Measurements from ENCODE around the gene CLDN20.
"Not testable (repeated sequence)": the region's sequence is repeated elsewhere in the genome, so short reads cannot be mapped to it uniquely, and the experiment has no call there.

CLDN20 gene, protein sequence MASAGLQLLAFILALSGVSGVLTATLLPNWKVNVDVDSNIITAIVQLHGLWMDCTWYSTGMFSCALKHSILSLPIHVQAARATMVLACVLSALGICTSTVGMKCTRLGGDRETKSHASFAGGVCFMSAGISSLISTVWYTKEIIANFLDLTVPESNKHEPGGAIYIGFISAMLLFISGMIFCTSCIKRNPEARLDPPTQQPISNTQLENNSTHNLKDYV

DNA sequence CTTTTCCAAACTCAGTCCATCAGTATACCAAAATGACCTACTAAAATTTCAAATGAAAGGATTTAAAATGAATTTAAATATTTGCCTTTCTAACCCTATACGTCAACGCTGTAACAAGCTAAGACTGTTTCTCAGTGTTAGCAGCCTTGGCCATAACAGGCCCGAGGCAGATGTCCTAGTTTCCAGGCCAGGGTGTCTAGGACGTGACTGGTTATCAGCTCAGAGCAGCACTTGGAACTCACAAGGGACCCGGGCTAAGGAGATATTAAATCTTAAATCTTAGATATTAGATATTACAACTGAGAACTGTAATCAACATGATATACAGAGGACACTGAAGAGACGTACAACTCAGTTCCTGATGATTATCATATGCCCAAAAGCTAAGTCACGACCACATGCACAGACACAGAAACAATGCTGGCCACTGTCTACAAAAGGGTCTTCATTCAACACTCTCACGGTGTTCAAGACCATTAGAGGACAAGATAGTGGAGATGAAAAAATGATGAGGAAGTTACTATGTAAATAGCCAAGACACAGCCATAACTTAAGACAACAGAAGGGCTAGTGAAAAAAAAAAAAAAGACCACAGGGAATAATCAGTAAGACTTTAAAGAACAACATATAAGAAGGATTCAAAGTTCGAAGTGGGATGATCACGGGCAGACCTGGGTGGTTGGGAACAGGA is at the start of gene CLDN20:
CLDN20 (plus strand) TSS at position 641 of the 691 bp plus-strand sequence. CDS start 11,707 bp downstream, outside the sequence.
- DNase-seq (ENCODE audit: low spot score), result no peak

DNA sequence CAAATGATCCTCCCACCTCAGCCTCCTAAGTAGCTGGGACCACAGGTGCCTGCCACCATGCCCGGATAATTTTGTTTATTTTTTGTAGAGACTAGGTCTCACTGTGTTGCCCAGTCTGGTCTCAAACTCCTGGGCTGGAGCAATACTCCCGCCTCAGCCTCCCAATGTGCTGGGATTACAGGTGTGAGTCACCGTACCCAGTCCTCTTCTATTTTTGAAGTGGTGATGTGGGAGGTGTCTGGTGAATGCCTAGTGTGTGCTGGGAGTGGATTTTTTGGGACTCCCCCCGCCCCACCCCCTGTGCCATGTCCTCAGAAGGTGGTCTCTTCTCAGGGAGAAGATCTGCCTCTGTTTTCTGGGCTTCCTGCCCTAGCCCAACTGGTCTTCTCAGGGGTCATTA is 47.9 kb upstream of the CLDN20 start:
- DNase-seq (ENCODE audit: low spot score), result no peak

DNA sequence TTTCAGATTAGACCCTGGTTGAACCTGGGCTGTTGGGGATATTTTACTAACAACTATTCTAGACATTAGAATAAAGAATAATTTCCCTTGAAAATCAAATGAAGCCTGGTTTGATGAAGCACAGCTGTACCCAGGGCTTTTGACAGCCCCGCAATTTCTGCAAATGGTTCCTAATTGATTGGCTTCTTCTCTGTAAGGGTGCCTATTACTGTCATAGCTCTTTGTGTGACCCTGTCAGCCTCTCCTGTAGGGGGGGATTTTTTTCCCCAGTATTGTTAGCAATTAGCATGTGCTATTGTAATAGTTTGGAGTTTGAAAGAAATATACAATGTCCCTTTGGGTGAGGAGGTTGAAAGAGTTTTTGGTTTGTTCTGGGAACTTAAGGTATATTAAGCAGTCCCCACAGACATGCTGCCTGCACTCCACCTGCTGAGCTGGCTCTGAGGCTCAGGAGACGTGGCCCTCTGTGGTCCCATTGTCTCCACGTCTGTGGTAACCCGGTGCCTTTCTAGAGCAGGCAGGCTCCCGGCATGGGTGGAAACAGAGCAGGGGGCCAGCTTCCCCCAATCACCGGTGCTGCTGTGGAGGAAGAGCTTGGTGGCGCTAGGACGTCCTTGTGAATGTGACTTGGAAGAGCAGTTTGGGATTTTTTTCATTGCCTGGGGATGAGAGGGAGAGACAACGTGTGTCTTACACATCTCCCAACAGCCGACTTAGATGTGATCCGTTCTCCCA is 47.3 kb upstream of the CLDN20 start:
- DNase-seq (ENCODE audit: low spot score), result no peak

DNA sequence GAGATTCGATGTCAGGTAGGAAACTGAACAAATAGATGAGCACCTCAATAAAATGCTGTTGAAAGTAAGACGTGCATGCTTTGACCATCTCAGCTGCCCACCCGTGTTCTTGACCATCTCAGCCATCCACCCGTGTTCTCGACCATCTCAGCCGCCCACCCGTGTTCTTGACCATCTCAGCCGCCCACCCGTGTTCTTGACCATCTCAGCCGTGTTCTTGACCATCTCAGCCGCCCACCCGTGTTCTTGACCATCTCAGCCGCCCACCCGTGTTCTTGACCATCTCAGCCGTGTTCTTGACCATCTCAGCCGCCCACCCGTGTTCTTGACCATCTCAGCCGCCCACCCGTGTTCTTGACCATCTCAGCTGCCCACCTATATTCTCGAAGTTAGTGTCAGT is 45.1 kb upstream of the CLDN20 start:
- not testable (repeated sequence) for DNase-seq (ENCODE audit: low spot score)

DNA sequence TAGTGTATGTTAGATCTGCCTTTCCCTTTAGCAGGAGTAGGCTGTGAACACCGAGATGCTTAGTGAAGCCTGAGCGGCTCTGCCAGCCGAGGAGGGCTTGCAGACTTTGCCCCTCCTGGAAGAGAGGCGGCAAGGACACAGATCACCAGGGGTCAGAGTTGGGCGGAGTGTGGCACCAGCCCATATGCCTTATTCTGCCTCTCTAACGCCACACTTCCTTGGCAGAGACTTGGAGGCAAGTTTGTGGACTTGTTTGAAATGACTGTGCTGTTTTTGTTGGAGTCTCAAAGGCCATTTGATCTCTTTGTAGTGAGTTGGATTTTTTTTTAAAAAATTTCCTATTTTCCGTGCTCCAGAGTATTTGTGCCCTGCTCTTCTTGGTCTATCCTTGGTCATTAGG is 44.5 kb upstream of the CLDN20 start:
- no peak for DNase-seq (ENCODE audit: low spot score)

DNA sequence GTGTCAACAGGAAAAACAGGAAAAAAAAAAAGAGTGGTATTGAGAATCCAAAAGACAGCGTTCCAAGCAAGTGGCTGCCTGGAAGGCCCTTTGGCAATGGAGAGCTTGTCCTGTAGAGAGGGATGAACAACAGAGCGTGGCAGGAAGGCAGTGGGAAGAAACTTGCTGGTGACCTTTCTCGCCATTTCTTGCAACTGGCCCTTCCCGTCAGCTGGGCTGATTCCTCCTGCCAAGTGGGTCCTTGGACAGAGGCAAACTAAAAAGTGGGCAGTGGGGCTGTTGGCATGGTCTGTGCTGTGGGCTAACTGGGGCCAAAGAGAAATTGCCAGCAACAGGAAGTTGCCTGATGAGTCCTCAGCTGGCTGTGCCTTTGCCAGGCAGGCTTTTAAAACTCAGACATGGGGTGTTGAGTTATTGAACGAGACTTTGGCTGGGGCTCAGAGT is 43.9 kb upstream of the CLDN20 start:
- no peak for DNase-seq (ENCODE audit: low spot score)

DNA sequence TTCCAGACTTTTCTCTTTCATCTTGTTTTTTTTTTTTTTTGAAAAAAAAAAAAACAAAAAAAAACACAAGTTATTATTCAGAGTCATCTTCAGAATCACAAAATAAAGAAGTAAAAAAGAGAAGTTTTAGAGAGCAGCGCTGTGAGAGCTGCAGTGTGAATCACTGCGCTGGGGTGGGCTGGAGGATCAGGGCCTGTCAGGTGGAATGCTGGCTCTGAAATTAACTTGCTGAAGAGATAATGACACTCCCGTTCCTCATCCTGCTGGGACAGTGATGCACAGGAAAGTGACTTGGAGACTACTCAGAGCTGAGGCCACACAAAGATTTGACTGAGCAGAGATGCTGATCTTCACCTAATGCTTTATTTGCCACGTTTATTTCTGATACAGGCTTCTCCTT is 42.7 kb upstream of the CLDN20 start:
- DNase-seq (ENCODE audit: low spot score), result no peak

DNA sequence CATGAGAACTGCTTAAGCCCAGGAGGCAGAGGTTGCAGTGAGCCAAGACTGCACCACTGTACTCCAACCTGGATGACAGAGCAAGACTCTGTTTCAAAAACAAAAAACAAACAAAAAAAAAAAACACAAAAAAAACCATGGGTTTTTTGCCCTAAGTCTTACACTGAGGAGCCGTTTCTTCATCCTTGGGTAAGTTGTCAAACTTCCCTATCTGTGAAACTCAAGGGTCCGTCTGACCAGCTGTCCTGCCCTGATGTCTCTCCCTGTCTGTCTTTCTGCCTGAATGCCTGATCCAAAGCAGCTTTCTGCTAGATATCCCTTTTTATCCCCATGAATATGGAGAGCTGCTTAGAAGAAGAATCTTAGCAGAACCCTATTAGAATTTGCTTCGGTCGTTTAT is 41.3 kb upstream of the CLDN20 start:
- DNase-seq (ENCODE audit: low spot score), result no peak

DNA sequence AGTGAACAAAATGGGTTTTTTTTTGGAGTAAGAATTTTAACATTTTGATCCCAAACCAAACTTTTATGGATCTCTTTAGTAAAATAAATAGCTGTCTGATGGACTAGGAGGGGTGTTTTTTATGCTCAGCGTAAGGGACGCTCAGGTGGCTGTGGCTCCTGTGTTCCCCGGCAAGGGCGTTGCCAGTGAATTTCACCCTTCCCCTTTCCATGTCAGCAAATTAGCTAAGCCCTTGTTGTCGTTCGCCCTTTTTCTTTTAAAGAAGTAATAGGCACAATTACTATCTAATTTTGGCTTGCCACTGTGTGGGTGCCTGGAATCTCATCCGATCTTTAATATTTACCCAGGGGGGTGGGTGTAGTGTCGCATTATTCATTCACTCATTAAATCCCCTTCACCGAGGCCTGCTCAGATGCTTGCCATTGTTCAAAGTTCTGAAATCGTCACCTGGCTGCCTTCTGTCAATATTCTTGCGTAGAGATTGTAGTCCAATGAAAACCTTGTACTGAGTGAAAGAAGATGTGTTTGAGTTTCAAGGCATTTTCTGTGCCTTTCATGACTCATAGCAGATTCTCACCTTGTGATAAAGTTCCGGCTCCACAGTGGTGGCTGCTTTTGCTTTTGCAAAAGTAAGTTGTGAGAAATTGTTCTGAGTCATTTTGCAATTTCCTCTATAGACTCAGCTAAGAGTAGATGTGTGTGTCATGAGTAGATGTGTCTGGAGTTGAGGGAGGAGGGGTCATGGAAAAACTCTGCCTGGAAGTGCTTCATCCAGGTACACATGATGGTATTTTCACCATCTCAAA is 40.0 kb upstream of the CLDN20 start:
- DNase-seq (ENCODE audit: low spot score), result peak; percentile 20

DNA sequence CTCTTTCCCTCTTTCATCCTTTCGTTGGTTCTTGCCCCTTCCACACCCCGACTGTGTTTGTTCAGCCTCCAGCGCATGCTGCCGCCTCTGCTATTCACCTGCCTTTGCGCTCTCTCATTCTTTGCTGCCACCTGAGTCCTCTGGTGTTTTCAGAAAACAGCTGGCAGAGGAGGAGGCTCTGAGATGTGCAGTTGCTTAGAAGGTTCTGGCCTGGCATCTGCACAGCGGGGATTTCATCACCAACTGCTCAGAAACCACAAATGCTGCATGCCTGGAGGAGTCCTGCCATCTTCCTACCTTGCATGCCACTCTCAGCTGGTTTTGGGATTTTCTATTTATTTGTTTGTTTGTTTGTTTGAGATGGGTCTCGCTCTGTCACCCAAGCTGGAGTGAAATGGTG is 39.2 kb upstream of the CLDN20 start:
- DNase-seq (ENCODE audit: low spot score), result no peak

DNA sequence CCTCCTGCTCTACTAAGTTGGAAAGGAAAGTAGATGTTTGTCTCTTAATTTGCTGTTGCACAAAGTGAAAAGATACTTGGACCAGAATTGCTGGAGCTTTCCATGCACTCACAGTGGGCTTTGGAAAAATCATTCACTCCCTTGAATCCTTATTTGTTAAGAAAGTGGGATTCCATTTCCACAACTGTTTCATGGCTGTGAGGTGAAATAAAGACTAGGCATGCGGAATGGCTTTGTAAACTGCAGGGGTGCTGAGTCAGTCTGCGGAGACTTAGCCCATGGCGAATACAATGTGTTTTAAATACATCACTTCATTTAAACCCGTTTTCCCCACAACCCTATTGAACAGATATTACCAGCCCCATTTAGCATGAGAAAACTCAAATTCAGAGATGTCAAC is 36.8 kb upstream of the CLDN20 start:
- no peak for DNase-seq (ENCODE audit: low spot score)

DNA sequence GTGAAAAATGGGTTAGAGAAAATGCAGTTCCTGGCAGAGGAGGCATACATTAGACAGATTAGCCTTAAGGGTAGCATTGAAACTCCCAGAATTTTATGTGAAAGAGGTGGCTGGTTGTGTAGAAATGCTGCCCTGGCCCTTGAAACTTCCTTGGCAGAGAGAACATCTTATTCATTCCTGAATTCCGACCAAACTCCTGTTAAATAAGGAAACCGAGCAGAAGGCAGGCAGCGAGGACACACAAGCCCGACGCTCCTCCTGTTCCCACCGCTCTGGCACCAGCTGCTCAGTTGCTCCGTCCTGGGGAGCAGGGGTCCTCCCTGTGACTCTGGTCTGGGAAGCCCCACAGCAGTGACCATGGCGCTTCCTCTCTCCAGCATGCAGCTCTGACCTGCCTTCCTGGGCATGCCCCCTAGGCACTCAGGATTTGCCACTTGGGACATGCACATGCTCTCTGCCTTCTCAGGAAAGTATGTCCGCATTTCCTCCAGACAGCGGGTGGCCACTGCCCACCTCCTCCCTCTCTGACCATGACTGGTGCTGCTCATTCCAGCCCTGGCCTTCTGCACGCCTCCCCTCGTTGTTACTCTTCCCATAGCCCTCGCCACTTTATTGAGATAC is 35.2 kb upstream of the CLDN20 start:
- no peak for DNase-seq (ENCODE audit: low spot score)

DNA sequence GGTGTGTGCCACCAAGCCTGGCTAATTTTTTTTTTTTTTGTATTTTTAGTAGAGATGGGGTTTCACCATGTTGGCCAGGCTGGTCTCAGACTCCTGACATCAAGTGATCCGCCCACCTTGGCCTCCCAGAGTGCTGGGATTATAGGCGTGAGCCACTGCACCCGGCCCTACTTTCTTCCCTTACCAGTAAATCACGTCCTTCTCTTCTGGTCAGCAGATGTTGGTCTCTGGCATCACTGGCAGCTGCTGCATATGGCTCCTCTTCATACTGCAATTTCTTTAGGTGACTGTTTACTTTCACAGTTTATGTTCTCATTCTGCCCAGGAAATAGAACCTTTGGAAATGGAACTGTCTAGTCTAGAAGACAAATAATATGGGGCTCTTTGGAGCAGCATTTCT is 32.8 kb upstream of the CLDN20 start:
- DNase-seq (ENCODE audit: low spot score), result not testable (repeated sequence)

DNA sequence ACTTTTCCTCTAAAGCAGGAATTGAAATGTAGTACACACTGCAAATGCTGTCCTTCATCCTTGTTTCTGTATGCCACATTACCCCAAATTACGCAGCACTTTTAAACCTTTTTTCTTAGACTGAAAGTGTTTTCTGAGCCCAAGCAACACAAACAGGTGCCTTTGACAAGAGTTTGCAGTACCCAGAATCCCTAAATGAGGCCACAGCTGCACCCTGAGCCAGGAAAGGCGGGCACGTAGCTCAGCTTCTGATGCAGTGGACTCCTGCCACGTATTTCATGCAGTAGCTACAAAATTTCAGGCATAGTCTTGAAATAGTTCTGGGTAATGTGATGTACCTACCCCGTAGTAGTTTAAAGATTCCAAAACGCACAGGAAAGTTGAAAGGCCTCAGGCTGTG is 31.0 kb upstream of the CLDN20 start:
- DNase-seq (ENCODE audit: low spot score), result no peak

DNA sequence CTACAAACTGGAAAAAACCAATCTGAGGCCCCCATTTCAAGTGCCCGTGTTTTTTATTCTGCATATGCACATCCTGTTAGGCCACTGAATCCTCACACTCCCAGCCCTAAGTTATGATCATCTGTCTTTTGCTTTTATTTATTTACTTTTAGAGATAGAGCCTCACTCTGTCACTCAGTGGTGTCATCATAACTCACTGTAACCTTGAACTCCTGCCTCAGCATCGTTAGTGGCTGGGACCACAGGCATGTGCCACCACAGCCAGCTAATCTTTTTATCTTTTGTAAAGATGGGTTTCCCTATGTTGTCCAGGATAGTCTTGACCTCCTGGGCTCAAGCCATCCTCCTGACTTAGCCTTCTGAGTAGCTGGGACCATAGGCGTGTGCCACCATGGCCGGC is 29.6 kb upstream of the CLDN20 start:
- no peak for DNase-seq (ENCODE audit: low spot score)

DNA sequence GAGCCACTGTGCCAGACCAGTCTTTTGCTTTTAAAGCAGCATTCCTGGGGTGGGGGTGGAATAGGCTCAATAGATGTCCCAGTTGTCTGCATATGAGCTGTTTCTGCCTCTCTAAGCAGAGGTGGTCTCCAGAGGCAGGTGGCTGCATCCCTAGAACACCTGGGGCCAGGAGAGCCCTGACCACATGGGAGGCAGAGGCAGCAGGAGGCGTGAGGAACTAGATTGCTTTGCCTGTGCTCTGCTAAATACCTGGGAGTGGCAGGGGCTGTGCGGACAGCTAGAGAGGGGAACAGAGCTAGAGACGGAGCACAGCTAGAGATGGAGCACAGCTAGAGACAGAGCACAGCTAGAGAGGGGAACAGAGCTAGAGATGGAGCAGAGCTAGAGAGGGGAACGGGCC is 29.1 kb upstream of the CLDN20 start:
- DNase-seq (ENCODE audit: low spot score), result no peak

DNA sequence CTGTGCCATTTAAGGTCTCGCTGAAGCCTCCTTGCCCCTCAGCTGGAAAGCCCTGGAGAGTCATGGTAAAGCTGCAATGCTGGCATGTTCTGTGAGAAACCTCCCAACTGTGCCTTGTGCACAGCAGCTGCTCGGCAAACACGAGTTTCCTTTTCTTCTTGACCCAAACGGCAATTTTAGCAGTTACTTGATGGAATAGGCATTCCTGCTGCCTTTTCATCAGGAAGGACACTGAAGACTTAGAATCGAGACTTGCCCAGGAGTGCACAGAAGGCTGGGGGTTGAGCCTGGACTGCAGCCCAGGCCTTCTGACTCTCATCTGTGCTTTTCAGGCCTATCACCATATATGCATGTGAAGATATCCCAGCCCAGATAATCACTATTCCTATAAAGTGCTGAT is 28.7 kb upstream of the CLDN20 start:
- DNase-seq (ENCODE audit: low spot score), result no peak

DNA sequence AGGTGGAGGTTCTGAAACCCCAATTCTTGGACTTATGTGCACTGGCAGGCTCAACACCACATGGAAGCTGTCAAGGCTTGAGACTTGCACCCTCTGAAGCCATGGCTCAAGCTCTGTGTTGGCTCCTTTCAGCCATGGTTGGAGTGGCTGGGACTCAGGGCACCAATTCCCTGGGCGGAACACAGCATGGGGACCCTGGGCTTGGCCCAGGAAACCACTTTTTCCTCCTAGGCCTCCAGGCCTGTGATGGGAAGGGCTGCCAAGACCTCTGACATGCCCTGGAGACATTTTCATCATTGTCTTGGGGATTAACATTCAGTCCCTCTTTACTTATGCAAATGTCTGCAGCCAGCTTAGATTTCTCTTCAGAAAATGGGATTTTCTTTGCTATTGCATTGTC is 26.2 kb upstream of the CLDN20 start:
- no peak for DNase-seq (ENCODE audit: low spot score)

DNA sequence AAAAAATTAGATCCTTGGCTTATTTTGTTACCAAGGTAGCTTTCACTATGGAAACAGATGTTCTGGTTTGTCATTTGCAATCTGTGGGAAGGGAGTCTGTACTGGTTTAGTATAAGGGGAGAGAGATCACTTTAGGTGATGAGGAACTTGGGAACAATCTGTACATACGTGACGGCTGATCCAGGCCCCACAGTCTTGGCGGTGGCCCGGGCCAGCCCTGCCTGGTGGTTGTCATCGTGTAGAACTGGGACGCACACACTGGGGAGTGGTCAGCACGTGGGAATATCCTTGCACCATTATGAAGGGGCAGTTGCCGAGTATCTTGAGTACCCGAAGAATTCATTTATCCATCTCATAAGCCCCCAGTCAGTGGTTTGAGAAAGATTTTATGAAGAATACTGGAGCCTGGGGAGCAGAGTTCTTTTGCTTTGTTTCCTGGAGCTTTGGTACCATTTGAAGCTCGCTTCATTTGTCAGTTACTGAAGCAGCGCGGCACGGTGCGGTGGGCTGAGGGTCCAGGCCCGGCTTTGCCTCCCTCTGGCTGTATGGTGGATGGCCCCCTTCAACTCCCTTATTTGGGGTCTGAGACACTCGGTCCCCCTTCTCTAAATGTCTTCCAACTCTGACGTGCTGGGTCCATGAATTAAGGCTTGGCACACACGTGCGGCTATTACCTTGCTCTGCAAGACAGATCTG is 22.8 kb upstream of the CLDN20 start:
- no peak for DNase-seq (ENCODE audit: low spot score)

DNA sequence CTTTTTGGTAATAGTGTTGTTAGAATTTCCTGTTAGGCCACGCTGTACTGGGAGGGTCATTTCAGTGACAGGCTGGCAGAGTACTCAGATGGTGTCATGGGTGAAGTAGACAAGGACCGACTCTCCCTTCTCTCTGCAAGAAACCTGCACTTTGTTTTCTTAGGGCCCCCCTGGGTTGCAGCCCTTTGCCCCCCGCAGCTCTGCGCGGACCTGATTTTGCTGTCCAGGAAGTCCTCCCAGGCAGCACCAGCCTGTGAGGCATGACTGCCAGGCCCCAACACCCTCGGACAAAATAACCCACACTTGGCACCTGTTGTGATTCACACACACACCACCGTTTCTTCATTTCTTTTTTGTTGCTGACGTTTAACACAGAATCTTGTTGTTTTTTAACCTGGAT is 21.8 kb upstream of the CLDN20 start:
- DNase-seq (ENCODE audit: low spot score), result no peak

DNA sequence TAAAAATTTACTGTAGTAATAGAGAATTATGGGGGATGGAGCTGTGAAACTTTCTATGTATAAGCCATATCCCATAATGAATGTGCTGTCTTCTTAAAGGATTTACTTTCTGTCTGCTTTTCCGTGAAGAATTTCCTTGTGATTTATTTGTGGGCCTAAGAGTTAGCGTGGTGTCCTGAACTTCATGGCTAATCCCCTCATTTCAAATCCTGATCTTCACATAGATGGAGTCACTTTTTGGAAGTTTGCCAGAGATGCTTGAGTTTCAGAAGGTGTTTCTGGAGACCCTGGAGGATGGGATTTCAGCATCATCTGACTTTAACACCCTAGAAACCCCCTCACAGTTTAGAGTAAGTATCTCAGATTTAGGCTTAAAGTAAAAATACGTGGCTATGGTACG is 19.4 kb upstream of the CLDN20 start:
- DNase-seq (ENCODE audit: low spot score), result no peak
